AG20443 (cell line): ENCODE measurements around the gene FFAR4.
"Not testable (repeated sequence)": the region's sequence is repeated elsewhere in the genome, so short reads cannot be mapped to it uniquely, and the experiment has no call there.

Experiments used
- DNase-seq: peaks from one replicate; pipeline ENCODE4 v3.0.0; 2012; ENCODE audit warnings: low spot score, mixed read lengths

Gene FFAR4

GRCh38 chr10:93566435-93567276 is at the start of gene FFAR4:
Gene FFAR4, plus strand, starts transcription at chr10:93566665. Its CDS starts 56 bp downstream, at chr10:93566721.
- DNase-seq, result peak; percentile 39

DNA sequence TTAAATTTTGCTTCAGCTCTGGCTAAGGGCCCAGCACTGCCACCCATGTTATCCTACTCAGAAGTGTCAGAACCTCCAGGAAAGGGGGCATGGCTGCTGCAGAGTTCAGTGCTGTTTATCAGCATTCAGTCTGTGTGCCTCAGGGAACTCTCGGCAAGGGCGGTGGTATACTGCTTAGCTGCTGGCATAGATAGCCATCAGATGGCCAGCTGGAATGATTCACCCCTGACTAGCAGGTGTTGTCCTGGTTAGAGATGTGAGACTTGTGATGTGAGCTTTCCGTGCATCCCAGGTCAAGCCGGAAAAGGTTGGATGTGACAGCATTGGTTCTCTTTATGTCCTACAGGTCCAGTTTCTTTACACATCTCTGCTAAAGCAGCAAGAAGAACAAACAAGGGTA is 47.9 kb upstream of the FFAR4 start:
- no peak for DNase-seq

GRCh38 chr10:93535293-93535692 is 31.2 kb upstream of the FFAR4 start:
- DNase-seq, result no peak

GRCh38 chr10:93540871-93541270 is 25.6 kb upstream of the FFAR4 start:
- DNase-seq, result not testable (repeated sequence)

- DNase-seq, result peak; percentile 84
These were observed 24.8 kb upstream of the FFAR4 start for GRCh38 chr10:93541402-93542357.

DNA sequence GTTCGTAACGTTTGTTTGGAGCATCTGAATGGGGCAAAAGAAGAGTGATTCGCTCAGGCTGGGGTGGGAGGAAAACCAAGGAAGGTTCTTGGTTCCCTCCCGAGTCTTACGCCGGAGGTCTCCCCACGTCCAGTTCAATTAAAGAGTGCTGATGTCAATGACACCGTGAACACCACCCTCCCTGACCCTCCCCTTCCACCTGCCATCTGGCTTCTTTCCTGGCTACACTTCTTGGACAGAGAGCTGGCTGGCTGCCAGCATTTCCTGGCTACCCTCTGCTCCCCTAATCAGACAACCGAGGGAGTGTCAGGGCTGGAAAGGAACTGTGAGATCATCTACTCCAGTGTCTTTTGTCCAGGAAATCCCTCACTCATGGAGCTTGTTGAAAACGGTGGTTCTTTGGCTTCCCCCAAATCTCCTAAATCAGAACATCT is 24.1 kb upstream of the FFAR4 start:
- peak; percentile 53 for DNase-seq

DNA sequence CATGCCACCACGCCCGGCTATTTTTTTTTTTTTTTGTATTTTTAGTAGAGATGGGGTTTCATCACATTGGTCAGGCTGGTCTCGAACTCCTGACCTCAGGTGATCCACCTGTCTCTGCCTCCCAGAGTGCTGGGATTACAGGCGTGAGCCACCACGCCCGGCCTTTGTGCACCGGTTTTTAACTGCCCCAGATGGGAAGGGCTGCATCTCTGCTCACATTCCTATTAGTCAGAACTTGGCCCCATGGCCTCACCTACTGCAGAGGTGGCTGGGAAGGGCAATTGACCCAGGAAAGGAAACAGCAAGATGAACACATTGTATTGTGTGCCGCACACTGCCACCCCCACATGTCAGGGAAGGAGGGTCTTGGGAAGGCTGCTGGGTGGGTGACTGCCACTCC is 19.5 kb upstream of the FFAR4 start:
- DNase-seq, result not testable (repeated sequence)

- DNase-seq, result no peak
These were observed 18.9 kb upstream of the FFAR4 start for GRCh38 chr10:93547522-93547921.

DNA sequence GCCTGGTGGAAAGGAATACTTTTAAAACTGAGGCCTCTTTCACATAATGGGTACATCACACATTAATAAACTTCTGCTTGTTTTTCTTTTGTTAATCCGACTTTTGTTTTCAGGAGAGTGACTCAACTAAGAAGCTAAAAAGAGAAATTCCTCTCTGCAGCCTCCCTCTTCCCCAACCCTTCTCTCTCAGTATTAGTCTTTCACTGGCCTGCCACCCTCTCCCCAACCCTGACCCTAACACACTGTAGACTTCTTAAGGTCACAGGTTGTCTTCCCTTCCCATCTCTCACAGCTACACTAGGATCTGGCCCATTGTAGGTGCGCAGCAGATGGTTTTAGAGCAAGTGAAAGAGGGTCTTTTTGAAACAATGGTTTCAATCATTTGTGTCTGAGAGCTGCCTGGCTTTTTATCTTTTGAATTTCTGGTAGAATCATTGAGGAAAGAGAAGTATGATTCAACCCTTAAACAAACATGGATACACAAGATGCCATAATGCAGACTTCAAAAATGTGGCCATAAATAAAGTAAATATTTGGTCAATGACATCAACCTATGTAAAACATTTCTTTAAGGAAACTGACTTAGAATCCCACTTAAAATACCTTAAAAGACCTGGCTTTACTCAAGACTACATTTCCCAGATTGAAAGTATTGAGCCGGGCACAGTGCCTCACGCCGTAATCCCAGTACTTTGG is 17.9 kb upstream of the FFAR4 start:
- no peak for DNase-seq

GRCh38 chr10:93550606-93551005 is 15.9 kb upstream of the FFAR4 start:
- DNase-seq, result no peak

DNA sequence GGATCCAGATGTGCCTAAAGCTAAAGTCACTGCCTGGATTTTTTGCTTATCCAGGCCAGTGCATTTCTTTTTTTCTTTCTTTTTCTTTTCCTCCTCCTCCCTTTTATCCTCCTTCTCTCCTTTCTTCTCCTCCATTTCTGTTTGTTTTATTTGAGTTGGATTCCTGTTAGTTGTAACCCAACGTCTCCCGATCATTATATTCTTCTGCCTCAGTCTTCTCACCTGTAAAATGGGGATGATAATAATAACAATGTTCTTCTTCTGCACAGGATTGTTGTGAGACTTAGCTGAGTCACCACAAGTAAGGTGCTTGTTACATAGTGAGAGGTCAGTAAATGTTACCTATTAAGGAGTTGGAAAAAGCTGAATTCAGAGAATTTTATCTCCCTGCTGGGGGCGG is 13.7 kb upstream of the FFAR4 start:
- DNase-seq, result no peak

DNA sequence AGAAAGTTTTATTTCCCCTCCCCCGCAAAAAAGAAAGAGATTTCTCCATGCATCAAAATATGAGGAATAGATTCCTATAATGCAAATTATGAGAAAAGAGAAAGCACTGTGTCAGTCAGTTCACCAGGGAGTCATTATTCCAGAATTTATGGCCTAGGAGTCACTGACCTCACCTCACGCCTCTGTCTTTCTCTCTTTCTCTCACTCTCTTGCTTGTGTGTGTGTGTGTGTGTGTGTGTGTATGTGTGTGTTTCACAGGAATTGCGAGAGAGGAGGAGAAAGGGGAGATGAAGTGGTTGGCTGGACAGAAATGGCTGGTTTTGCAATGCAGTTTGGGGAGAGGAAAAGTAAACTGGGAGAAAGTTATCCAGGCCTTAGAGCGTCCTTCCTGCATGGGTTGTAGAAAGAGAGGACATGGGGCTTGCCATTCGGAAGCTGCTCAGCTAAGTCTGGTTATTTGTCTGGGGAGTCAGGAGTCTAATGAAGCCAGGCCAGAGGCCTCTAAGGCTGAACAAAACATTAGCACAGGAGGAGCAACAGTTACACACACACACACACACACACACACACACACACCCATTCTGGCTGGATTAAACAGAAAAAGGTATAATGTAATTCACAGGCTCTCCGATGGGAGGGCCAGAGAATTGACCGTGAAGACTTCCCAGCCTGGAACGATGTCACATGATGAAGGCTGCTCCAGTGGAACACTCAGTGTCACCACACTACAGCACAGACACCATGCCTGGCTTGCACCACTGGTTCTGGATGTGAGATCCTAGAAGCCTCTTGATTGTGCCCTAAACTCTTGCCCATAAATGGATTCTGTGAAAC is 12.8 kb upstream of the FFAR4 start:
- no peak for DNase-seq

- DNase-seq, result no peak
These were observed 12.2 kb upstream of the FFAR4 start for GRCh38 chr10:93554316-93554663.

DNA sequence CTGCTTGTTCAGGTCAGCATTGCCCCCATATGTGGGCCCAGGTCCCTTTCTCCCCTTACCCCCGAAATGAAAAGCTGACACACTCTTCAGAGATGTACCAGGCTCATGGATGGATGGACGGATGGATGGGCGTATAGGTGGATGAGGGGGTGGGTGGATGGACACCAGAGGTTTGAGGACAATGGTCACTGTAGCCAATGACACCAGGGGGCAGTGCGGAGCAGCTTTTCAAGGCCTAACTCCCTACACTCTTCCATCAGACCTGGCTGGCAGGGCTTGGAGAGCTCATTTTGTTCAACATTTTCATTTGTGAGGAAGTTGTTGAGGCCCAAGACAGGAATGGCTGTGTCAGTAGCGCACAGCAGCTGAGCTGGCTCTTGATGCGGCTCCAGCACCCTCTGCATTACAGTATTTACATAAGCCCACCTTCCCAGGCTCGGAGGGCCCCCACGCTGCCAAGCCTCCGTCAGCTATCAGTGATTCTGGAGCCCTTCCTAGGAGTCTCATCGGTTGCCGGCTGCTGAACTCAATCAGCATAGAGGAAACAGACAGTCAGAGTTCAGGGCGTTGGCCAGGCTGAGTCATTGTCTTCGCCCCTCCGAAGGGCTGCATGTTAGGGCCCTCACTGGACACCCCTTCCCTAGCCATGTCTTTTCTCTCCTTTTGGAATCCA is 11.6 kb upstream of the FFAR4 start:
- DNase-seq, result peak; percentile 81

DNA sequence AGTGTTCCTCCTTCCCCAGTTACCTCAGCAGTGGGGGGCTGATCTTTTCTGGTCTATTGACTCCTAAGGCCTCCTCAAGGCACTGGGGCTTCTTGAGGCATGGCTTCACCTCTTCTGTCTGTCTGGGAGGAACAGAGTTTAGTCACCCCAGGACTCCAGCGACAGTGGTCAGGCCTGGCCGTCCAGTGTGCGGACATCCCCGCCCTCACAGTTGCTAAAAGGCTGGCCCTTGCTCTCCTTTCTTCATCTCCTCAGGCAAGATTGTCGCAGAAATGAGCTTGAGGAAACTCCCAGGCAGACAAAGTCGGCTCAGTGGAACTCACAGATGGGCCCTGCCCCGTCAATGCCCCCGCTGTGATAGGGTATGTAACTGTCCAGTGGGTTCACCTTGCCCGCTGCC is 7.0 kb upstream of the FFAR4 start:
- DNase-seq, result no peak

GRCh38 chr10:93560541-93560940 is 5.9 kb upstream of the FFAR4 start:
- DNase-seq, result no peak

- no peak for DNase-seq
These were observed 1.0 kb upstream of the FFAR4 start for GRCh38 chr10:93565446-93565845.

GRCh38 chr10:93567277-93568104 is 1.0 kb downstream of the FFAR4 start:
- no peak for DNase-seq

DNA sequence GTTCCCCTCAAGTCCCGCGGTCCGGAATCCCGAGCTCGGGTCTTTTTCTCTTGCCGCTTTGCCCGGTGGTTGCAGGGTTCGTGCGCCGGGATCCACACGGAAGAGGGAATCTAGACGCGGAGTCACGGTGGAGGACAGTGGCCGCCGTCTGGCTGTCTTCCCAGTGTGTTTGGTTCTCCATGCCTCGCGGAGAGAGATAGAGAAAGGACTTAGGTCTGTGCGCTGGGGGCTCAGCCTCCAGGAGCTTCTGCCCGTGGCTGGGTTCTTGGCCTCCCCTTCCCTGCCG is 1.6 kb downstream of the FFAR4 start:
- peak; percentile 40 for DNase-seq

DNA sequence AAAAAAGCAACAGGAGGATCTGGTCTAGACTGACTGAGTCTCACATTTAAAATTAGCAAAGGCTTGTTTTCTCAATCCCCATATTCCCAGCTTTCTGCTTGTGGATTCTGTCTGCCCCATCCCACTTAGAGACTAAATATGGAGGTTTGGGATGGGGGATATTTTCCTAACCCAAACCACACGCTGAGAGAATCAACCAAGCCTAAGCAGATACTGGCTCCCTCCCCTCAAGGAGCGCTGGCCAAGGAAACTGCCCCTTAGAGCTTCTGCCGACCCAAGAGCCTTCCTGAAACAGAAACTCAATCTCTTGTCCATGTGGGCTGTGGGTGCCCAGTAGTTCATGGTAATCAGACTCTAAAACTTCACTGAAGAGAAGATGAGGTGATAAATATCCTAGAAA is 3.9 kb downstream of the FFAR4 start:
- DNase-seq, result no peak
